Measurements from ENCODE around the gene KCNC4. TPM values are rescaled to one million over a fixed set of nuclear protein-coding genes. Genes with fewer than 3 reads are reported as not detected.

Gene KCNC4
- total and polyA plus RNA-seq, 2 of the 13 experiments (the other 11 are each of a cell fraction or from before 2014, with no cell fraction given): 0.24 to 0.66 TPM

DNA sequence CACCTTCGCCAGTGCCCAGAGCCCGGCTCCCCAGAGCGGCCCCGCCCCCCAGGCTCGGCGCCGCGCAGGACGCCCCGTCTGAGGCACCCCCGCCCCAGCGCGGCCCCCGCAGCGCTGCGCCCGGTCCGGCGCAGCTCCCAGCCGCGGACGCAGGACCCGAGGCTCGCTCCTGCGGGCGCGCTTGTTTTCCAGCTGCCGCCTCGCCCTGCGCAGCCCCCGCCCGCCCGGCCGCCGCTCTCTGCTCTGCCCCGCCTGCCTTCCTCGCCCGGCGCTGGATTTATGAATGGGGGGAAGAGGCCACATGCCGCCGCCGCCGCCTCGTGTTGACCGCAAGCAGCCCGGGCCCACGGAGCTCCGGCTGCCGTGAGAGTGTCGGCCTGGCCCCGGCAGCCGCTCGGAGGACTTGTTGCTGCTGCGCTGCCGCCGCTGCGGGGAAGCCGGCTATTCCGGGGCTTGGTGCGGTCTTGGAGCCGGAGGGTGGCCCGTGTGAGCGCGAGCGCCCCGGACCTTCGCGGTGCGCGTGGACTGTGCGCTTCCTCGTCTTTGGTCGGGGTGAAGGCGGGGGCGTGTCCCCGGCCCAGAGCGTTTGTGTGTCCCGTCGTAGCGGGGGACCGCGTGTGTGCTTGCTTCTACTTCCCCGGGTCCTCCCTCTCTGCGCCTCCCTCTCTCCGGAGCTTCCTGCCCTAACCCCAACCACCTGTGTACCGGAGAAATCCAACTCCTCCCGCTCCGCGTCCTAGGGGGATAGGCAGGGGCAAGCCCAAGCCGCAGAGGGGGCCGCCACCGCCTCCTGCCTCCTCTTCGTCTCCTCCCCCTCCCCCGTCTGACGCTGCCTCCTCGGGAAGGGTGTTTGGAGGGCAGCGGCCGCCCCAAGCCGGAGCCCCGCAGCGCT, 736 bp downstream of the KCNC4 start (continued):
- TF ChIP-seq, protein P1, sequence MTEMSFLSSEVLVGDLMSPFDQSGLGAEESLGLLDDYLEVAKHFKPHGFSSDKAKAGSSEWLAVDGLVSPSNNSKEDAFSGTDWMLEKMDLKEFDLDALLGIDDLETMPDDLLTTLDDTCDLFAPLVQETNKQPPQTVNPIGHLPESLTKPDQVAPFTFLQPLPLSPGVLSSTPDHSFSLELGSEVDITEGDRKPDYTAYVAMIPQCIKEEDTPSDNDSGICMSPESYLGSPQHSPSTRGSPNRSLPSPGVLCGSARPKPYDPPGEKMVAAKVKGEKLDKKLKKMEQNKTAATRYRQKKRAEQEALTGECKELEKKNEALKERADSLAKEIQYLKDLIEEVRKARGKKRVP (CRISPR knock-in tag; IDR thresholded peaks at IDR 0.05): no peak
- TF ChIP-seq ZSCAN31 (CRISPR knock-in tag; IDR thresholded peaks at IDR 0.05; ENCODE audit: low read depth) (0 out of 2 replicates have a peak, but pooled peaks have one; percentile 31), ZNF552 (CRISPR knock-in tag; IDR thresholded peaks at IDR 0.05; ENCODE audit: borderline replicate concordance) (no peak), ZNF234 (CRISPR knock-in tag; conservative IDR thresholded peaks at IDR 0.05) (no peak), SRSF4 (IDR thresholded peaks at IDR 0.05; ENCODE audit: low read depth, low read length, poor library complexity, severe bottlenecking) (no peak), TBX2 (CRISPR knock-in tag; IDR thresholded peaks at IDR 0.05; ENCODE audit: borderline replicate concordance) (peak; percentile 58; the same call in 1 of the 2 replicates), CREB1 (IDR thresholded peaks at IDR 0.05) (no peak), CREB1 (CRISPR knock-in tag; IDR thresholded peaks at IDR 0.05) (no peak), NR2F2 (IDR thresholded peaks at IDR 0.05; ENCODE audit: borderline replicate concordance, low read depth) (no peak), EED (CRISPR knock-in tag; IDR thresholded peaks at IDR 0.05) (peak; percentile 67; the same call in 1 of the 2 replicates), PBX2 (CRISPR knock-in tag; IDR thresholded peaks at IDR 0.05) (no peak), ZNF224 (CRISPR knock-in tag; IDR thresholded peaks at IDR 0.05) (no peak), GATAD1 (CRISPR knock-in tag; IDR thresholded peaks at IDR 0.05) (no peak), DBP (CRISPR knock-in tag; IDR thresholded peaks at IDR 0.05; ENCODE audit: not compliant biosample characterization) (no peak), ATF6 (CRISPR knock-in tag; conservative IDR thresholded peaks at IDR 0.05) (no peak), ZBTB20 (CRISPR knock-in tag; IDR thresholded peaks at IDR 0.05; ENCODE audit: borderline replicate concordance, low read depth) (no peak), ZNF670 (CRISPR knock-in tag; IDR thresholded peaks at IDR 0.05; ENCODE audit: borderline replicate concordance) (no peak), ZNF891 (CRISPR knock-in tag; IDR thresholded peaks at IDR 0.05) (no peak)
- TF ChIP-seq, protein P2, sequence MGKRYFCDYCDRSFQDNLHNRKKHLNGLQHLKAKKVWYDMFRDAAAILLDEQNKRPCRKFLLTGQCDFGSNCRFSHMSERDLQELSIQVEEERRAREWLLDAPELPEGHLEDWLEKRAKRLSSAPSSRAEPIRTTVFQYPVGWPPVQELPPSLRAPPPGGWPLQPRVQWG (CRISPR knock-in tag; IDR thresholded peaks at IDR 0.05; ENCODE audit: borderline replicate concordance, low read depth): no peak
- TF ChIP-seq, protein P3, sequence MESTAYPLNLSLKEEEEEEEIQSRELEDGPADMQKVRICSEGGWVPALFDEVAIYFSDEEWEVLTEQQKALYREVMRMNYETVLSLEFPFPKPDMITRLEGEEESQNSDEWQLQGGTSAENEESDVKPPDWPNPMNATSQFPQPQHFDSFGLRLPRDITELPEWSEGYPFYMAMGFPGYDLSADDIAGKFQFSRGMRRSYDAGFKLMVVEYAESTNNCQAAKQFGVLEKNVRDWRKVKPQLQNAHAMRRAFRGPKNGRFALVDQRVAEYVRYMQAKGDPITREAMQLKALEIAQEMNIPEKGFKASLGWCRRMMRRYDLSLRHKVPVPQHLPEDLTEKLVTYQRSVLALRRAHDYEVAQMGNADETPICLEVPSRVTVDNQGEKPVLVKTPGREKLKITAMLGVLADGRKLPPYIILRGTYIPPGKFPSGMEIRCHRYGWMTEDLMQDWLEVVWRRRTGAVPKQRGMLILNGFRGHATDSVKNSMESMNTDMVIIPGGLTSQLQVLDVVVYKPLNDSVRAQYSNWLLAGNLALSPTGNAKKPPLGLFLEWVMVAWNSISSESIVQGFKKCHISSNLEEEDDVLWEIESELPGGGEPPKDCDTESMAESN (CRISPR knock-in tag; conservative IDR thresholded peaks at IDR 0.05): peak; percentile 72; the same call in 1 of the 2 replicates
- TF ChIP-seq, protein P4, sequence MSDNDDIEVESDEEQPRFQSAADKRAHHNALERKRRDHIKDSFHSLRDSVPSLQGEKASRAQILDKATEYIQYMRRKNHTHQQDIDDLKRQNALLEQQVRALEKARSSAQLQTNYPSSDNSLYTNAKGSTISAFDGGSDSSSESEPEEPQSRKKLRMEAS (IDR thresholded peaks at IDR 0.05): peak; percentile 56; the same call in 1 of the 2 replicates
